HS-5 (cell line): ENCODE measurements around the gene RNF113B.
A peak's percentile ranks its signal among the peaks of the same experiment; 100 is the strongest.

Experiments used
- DNase-seq: peaks from one replicate; pipeline ENCODE4 v3.0.0-alpha.2; 2012; ENCODE audit warnings: low read depth

The RNF113B gene

GRCh38 chr13:98173431-98174152, 3.5 kb downstream of the RNF113B start:
- DNase-seq = peak; percentile 78

- DNase-seq = no peak
These were observed 4.3 kb downstream of the RNF113B start for GRCh38 chr13:98172590-98173422.

- DNase-seq = no peak
These were observed 5.0 kb downstream of the RNF113B start for GRCh38 chr13:98171900-98172589.

- DNase-seq = no peak
These were observed 7.7 kb downstream of the RNF113B start for GRCh38 chr13:98169331-98169730.

- no peak for DNase-seq
These were observed 14.1 kb downstream of the RNF113B start for GRCh38 chr13:98162935-98163334.

GRCh38 chr13:98158172-98158899, 18.7 kb downstream of the RNF113B start:
- no peak for DNase-seq

GRCh38 chr13:98157609-98158008, 19.5 kb downstream of the RNF113B start:
- no peak for DNase-seq

- no peak for DNase-seq
These were observed 19.9 kb downstream of the RNF113B start for GRCh38 chr13:98157188-98157587.

GRCh38 chr13:98156259-98156658, 20.8 kb downstream of the RNF113B start:
- DNase-seq = no peak

GRCh38 chr13:98155475-98156109, 21.5 kb downstream of the RNF113B start:
- DNase-seq = no peak

- DNase-seq = no peak
These were observed 26.1 kb downstream of the RNF113B start for GRCh38 chr13:98150832-98151479.

GRCh38 chr13:98147521-98147920, 29.5 kb downstream of the RNF113B start:
- no peak for DNase-seq

GRCh38 chr13:98144801-98145350, 32.2 kb downstream of the RNF113B start:
- DNase-seq = no peak

GRCh38 chr13:98144027-98144741, 32.9 kb downstream of the RNF113B start:
- DNase-seq = no peak

- no peak for DNase-seq
These were observed 33.5 kb downstream of the RNF113B start for GRCh38 chr13:98143601-98144026.

- no peak for DNase-seq
These were observed 33.9 kb downstream of the RNF113B start for GRCh38 chr13:98143157-98143553.

- no peak for DNase-seq
These were observed 34.5 kb downstream of the RNF113B start, which contains the start of gene FARP1 for GRCh38 chr13:98142380-98143156. TSS of gene FARP1 (plus strand) at chr13:98143094. CDS start at chr13:98213243, 70,149 bp downstream.

- no peak for DNase-seq
These were observed 35.3 kb downstream of the RNF113B start for GRCh38 chr13:98141509-98142379.
